GM23338 (cell line): Measurements from ENCODE around the gene GRK5. TPM values are rescaled to one million over a fixed set of nuclear protein-coding genes. Genes with fewer than 3 reads are reported as not detected.

Source experiments
- ATAC-seq: fragments of 200-7000 bp; cut with Tn5 transposase; 3 replicates; pipeline ENCODE4 v1.9.1; 2020
- DNase-seq: peaks from one replicate; pipeline ENCODE4 v3.0.0-alpha.2; 2015; ENCODE audit warnings: low spot score
- H2AFZ ChIP-seq: fragments of 200-600 bp; sonication (generic); 2 replicates; pipeline ENCODE4 v1.8.0; 2016; ENCODE audit warnings: antibody characterized with exemption, mild to moderate bottlenecking, moderate library complexity
- H3F3A ChIP-seq: fragments of 200-600 bp; sonication (generic); replicated peaks from 2 replicates; pipeline ENCODE4 v1.8.0; 2017; ENCODE audit warnings: antibody characterized with exemption, mixed run types, low read depth
- H3K27ac ChIP-seq: fragments of 200-600 bp; sonication (generic); 2 replicates; pipeline ENCODE4 v1.6.1; 2016; ENCODE audit warnings: low read depth
- H3K27me3 ChIP-seq: fragments of 200-600 bp; sonication (generic); 2 replicates; pipeline ENCODE4 v1.8.0; 2016; ENCODE audit warnings: mild to moderate bottlenecking, mixed run types, moderate library complexity; ENCODE audit not compliant: insufficient read depth
- H3K36me3 ChIP-seq: fragments of 200-600 bp; sonication (generic); 2 replicates; pipeline ENCODE4 v1.8.0; 2016; ENCODE audit warnings: mild to moderate bottlenecking; ENCODE audit not compliant: insufficient read depth
- H3K4me1 ChIP-seq: fragments of 200-600 bp; sonication (generic); 2 replicates; pipeline ENCODE4 v1.8.0; 2016; ENCODE audit warnings: mild to moderate bottlenecking, moderate library complexity; ENCODE audit not compliant: insufficient read depth
- H3K4me2 ChIP-seq: fragments of 200-600 bp; sonication (generic); 2 replicates; pipeline ENCODE4 v1.7.1; 2017; ENCODE audit warnings: mixed run types
- H3K4me3 ChIP-seq: fragments of 200-600 bp; sonication (generic); 2 replicates; pipeline ENCODE4 v1.6.1; 2016; ENCODE audit warnings: mixed run types
- H3K79me2 ChIP-seq: fragments of 200-600 bp; sonication (generic); replicated peaks from 2 replicates; pipeline ENCODE4 v1.8.0; 2017; ENCODE audit warnings: mild to moderate bottlenecking; ENCODE audit not compliant: insufficient read depth
- H3K9me2 ChIP-seq: fragments of 200-600 bp; sonication (generic); 2 replicates; pipeline ENCODE4 v1.8.0; 2017; ENCODE audit not compliant: insufficient read depth
- H4K20me1 ChIP-seq: fragments of 200-600 bp; sonication (generic); replicated peaks from 2 replicates; pipeline ENCODE4 v1.8.0; 2017; ENCODE audit warnings: mild to moderate bottlenecking; ENCODE audit not compliant: insufficient read depth
- H3K27ac Mint-ChIP-seq: 2 replicates; pipeline ENCODE4 v1.8.0; 2020; ENCODE audit warnings: inconsistent platforms, mild to moderate bottlenecking, moderate library complexity, mixed read lengths
- H3K27me3 Mint-ChIP-seq: 3 replicates; pipeline ENCODE4 v1.8.0; 2022; ENCODE audit warnings: low read depth, mild to moderate bottlenecking, moderate library complexity, mixed read lengths, inconsistent platforms; ENCODE audit not compliant: insufficient read depth, poor library complexity
- H3K36me3 Mint-ChIP-seq: 3 replicates; pipeline ENCODE4 v1.8.0; 2021; ENCODE audit warnings: low read depth, mild to moderate bottlenecking, inconsistent platforms, moderate library complexity, mixed read lengths
- H3K4me1 Mint-ChIP-seq: 3 replicates; pipeline ENCODE4 v1.8.0; 2020; ENCODE audit warnings: mild to moderate bottlenecking, inconsistent platforms, mixed read lengths
- H3K4me3 Mint-ChIP-seq: 3 replicates; pipeline ENCODE4 v1.8.0; 2021; ENCODE audit warnings: moderate library complexity, mild to moderate bottlenecking, inconsistent platforms, mixed read lengths
- H3K9me3 Mint-ChIP-seq: 3 replicates; pipeline ENCODE4 v1.8.0; 2020; ENCODE audit warnings: moderate library complexity, mild to moderate bottlenecking, inconsistent platforms, mixed read lengths
- CTCF ChIP-seq, 2 experiments: fragments of 200-600 bp in 1 of 2; sonication (generic) in 1 of 2; conservative IDR thresholded peaks; 2 replicates each; pipeline versions ENCODE4 v1.5.1 to v1.6.1; 2016 to 2017; ENCODE audit warnings: antibody characterized with exemption in 2 of 2, low read depth in 2 of 2, mild to moderate bottlenecking in 2 of 2, moderate library complexity in 1 of 2
- POLR2AphosphoS5 ChIP-seq: IDR thresholded peaks from 2 replicates; pipeline ENCODE4 v1.6.1; 2016; ENCODE audit warnings: antibody characterized with exemption, low read depth
- STAT1 ChIP-seq: IDR thresholded peaks from one replicate; pipeline ENCODE4 v1.6.1; 2016; ENCODE audit warnings: antibody characterized with exemption; ENCODE audit not compliant: unreplicated experiment
- polyA plus RNA-seq: library from polyadenylated mRNA; unstranded; fragments of >200 nt; fragmentation: Nextera tagmentation; extraction: Ambion mirVana; gene quantifications from 2 replicates; pipeline ENCODE4 v1.2.1, GENCODE V29; 2016
- total RNA-seq: library from RNA; depleted of rRNA; stranded (reverse); fragments of >200 nt; shearing (Covaris generic); gene quantifications from 2 replicates; pipeline ENCODE4 v1.2.3, GENCODE V29; 2014
- TF ChIP-seq, protein P1 (sequence below): fragments of 250-450 bp; sonication (Bioruptor Pico); IDR thresholded peaks from 2 replicates; pipeline ENCODE4 v1.5.0; 2020; ENCODE audit warnings: mild to moderate bottlenecking, moderate library complexity

The GRK5 gene
- total and polyA plus RNA-seq, 2 experiments from 2014 or later = 0.53 to 2.0 TPM

DNA sequence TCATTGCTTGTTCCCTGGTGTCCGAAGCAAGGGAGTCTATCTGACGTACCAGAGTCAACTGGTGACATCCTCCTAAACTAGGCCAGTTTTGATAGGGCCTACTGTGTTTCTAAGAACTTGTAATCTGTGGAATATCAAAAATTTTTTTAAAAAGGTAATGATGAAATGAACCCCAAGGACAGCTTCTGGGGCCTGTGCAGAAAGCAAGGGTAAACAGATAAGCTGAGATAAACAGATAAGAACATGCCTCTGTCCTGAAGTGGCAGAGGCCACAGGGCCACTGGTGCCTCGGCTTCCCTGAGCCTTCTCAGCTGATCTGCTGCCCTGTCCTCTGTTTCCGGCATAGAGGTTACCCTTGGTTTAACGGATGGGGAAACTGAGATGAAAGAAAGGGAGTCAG is 8.8 kb downstream of the GRK5 start (continued):
- TF ChIP-seq, protein P1, sequence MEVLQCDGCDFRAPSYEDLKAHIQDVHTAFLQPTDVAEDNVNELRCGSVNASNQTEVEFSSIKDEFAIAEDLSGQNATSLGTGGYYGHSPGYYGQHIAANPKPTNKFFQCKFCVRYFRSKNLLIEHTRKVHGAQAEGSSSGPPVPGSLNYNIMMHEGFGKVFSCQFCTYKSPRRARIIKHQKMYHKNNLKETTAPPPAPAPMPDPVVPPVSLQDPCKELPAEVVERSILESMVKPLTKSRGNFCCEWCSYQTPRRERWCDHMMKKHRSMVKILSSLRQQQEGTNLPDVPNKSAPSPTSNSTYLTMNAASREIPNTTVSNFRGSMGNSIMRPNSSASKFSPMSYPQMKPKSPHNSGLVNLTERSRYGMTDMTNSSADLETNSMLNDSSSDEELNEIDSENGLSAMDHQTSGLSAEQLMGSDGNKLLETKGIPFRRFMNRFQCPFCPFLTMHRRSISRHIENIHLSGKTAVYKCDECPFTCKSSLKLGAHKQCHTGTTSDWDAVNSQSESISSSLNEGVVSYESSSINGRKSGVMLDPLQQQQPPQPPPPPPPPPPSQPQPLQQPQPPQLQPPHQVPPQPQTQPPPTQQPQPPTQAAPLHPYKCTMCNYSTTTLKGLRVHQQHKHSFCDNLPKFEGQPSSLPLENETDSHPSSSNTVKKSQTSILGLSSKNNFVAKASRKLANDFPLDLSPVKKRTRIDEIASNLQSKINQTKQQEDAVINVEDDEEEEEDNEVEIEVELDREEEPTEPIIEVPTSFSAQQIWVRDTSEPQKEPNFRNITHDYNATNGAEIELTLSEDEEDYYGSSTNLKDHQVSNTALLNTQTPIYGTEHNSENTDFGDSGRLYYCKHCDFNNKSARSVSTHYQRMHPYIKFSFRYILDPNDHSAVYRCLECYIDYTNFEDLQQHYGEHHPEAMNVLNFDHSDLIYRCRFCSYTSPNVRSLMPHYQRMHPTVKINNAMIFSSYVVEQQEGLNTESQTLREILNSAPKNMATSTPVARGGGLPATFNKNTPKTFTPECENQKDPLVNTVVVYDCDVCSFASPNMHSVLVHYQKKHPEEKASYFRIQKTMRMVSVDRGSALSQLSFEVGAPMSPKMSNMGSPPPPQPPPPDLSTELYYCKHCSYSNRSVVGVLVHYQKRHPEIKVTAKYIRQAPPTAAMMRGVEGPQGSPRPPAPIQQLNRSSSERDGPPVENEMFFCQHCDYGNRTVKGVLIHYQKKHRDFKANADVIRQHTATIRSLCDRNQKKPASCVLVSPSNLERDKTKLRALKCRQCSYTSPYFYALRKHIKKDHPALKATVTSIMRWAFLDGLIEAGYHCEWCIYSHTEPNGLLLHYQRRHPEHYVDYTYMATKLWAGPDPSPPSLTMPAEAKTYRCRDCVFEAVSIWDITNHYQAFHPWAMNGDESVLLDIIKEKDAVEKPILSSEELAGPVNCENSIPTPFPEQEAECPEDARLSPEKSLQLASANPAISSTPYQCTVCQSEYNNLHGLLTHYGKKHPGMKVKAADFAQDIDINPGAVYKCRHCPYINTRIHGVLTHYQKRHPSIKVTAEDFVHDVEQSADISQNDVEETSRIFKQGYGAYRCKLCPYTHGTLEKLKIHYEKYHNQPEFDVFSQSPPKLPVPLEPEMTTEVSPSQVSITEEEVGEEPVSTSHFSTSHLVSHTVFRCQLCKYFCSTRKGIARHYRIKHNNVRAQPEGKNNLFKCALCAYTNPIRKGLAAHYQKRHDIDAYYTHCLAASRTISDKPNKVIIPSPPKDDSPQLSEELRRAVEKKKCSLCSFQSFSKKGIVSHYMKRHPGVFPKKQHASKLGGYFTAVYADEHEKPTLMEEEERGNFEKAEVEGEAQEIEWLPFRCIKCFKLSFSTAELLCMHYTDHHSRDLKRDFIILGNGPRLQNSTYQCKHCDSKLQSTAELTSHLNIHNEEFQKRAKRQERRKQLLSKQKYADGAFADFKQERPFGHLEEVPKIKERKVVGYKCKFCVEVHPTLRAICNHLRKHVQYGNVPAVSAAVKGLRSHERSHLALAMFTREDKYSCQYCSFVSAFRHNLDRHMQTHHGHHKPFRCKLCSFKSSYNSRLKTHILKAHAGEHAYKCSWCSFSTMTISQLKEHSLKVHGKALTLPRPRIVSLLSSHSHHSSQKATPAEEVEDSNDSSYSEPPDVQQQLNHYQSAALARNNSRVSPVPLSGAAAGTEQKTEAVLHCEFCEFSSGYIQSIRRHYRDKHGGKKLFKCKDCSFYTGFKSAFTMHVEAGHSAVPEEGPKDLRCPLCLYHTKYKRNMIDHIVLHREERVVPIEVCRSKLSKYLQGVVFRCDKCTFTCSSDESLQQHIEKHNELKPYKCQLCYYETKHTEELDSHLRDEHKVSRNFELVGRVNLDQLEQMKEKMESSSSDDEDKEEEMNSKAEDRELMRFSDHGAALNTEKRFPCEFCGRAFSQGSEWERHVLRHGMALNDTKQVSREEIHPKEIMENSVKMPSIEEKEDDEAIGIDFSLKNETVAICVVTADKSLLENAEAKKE (CRISPR knock-in tag) = no peak
- TF ChIP-seq STAT1 (no peak), POLR2AphosphoS5 (no peak), CTCF (conservative IDR thresholded peaks at IDR 0.05; ENCODE audit: low read depth in 2 of 2) (no peak)

DNA sequence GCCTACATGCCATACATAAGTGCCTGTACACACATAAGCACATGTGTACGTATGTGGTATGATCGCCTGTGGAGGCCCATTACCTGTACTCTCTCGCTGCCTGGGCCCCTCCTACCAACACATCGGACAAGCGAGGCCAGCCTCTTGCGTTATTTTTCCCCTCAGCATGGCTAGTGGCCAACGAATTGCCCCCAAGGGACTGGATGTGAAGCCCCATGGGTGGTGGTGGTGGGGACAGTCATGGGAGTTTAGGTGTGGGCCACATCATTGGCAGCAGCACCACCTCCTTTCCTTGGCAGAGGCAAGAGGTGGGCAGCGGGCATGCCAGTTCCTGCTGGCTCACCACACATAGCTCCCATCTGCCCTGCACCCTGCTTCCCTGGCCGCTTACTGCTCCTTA is 10.0 kb downstream of the GRK5 start:
- Histone ChIP-seq H3K36me3 (no peaks in the 10 kb centered on the region), H3K4me1 (peaks cover 19% of the 10 kb centered on the region), H3K9me2 (no peaks in the 10 kb centered on the region), H3K4me2 (no peak overlapping the region), H3K4me3 (no peak overlapping the region), H2AFZ (no peak overlapping the region), H3K27ac (no peak overlapping the region), H3K27me3 (no peaks in the 10 kb centered on the region), H3K79me2 (no peaks in the 10 kb centered on the region), H3F3A (0 out of 2 replicates have a peak, but pooled peaks cover 3% of the 10 kb centered on the region), H4K20me1 (no peaks in the 10 kb centered on the region)
- DNase-seq (no peak), ATAC-seq (no peak)
- H3K27ac Mint-ChIP-seq = no peak overlapping the region
- H3K4me1 Mint-ChIP-seq = peaks cover 37% of the 10 kb centered on the region
- no peaks in the 10 kb centered on the region for H3K9me3 Mint-ChIP-seq
- H3K27me3 Mint-ChIP-seq = peaks cover 15% of the 10 kb centered on the region
- TF ChIP-seq, protein P1 (CRISPR knock-in tag) = no peak
- TF ChIP-seq STAT1 = no peak
- no peaks in the 10 kb centered on the region for H3K36me3 Mint-ChIP-seq
- H3K4me3 Mint-ChIP-seq = no peak overlapping the region
